HG03060 (cell line): ENCODE results near the gene TUT4.

ENCODE experiments used
- ATAC-seq: cut with Tn5 transposase; IDR thresholded peaks from one replicate; pipeline ENCODE4 v1.9.1; 2021; ENCODE audit warnings: low read depth, moderate number of reproducible peaks; ENCODE audit not compliant: unreplicated experiment

TUT4 gene

GRCh38 chr1:52572387-52572786 lies 19.5 kb upstream of the TUT4 start:
- no peak for ATAC-seq

- ATAC-seq, result no peak
Measured at GRCh38 chr1:52571783-52572182, 18.9 kb upstream of the TUT4 start.

- no peak for ATAC-seq
Measured at GRCh38 chr1:52569449-52570210, 16.7 kb upstream of the TUT4 start.

DNA sequence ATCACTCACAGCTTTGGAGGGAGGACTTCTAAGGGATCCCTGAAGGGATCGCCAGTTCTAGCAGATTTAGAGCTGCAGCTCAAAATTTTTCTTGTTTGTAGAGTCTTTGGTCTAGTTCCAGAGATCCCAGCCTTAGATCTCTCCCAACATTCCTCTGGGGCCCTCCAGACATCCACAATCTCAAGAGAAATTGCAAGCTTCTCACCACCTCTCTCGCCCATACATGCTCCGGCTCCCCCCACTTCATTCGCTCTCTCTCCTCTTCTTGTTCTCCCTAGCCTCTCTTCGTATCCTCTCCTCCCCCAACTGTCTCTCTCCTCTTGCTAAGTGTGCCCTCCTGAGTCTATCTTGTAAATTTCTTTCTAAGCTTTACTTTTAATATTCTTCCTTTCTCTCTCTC lies 15.1 kb upstream of the TUT4 start:
- ATAC-seq, result no peak

DNA sequence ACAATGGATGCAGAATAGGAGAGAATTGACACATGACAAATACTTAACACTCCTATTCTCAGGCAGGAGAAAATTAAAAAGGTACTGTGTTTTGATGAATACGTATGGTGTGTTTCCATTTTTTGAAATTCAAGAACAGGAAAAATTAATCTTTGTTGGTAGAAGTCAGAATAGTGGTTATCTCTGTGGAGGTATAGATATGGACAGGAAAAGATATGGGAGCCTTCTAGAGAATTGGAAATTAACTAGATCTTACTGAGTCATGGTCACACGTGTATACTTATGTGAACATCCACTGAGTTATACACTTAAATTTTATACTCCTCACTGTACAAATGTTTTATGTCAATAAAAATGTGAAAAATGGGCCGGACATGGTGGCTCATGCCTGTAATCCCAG lies 9.9 kb upstream of the TUT4 start:
- ATAC-seq, result no peak

DNA sequence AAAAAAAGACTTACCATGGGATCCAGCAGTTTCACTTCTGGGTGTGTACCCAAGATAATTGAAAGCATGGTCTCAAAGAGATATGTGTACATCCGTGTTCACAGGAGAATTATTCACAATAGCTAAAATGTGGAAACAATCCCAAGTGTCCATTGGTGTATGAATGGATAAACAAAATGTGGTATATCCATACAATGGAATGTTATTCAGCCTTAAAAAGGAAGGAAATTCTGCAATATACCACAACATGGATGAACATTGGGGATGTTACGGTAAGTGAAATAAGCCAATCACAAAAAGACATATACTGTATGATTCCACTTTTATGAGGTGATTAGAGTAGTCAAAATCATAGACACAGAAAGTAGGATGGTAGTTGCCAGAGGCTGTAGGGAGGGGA lies 7.0 kb upstream of the TUT4 start:
- no peak for ATAC-seq

DNA sequence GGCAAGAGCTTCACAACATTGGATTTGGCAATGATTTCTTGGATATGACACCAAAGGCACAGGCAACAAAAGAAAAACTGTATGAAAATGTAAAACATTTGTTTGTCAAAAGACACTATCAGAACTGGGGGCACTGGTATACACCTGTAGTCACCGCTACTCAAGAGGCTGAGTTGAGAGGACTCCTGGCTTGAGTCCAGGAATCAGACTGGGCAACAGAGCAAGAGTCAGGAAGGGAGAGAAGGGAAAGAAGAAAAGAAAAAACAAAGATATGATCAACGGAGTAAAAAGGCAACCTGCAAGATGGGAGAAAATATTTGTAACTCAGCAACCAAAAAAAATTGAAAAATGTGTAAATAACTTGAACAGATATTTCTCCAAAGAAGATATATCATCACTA lies 6.0 kb upstream of the TUT4 start:
- ATAC-seq, result no peak

GRCh38 chr1:52556641-52557360 lies 3.9 kb upstream of the TUT4 start:
- ATAC-seq, result no peak

- ATAC-seq, result no peak
Measured at GRCh38 chr1:52554756-52555155, 1.9 kb upstream of the TUT4 start.

DNA sequence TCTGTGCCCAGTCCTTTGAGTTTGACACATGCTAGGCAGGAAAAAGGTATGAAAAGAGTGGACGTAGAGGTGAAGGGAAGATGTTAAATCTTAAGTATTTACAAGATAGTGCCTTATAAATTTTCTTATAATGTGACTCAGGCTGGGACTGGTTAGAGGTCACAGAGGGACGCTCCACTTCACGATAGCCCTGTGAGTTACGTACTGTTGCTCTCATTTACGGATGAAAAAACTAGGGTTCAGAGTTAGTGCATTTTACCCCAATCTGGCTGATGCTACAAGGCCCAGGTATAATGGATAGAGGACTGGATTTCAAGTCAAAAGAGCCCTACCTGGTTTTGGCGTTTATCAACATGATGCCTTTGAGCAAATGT lies 1.4 kb upstream of the TUT4 start:
- ATAC-seq, result no peak

DNA sequence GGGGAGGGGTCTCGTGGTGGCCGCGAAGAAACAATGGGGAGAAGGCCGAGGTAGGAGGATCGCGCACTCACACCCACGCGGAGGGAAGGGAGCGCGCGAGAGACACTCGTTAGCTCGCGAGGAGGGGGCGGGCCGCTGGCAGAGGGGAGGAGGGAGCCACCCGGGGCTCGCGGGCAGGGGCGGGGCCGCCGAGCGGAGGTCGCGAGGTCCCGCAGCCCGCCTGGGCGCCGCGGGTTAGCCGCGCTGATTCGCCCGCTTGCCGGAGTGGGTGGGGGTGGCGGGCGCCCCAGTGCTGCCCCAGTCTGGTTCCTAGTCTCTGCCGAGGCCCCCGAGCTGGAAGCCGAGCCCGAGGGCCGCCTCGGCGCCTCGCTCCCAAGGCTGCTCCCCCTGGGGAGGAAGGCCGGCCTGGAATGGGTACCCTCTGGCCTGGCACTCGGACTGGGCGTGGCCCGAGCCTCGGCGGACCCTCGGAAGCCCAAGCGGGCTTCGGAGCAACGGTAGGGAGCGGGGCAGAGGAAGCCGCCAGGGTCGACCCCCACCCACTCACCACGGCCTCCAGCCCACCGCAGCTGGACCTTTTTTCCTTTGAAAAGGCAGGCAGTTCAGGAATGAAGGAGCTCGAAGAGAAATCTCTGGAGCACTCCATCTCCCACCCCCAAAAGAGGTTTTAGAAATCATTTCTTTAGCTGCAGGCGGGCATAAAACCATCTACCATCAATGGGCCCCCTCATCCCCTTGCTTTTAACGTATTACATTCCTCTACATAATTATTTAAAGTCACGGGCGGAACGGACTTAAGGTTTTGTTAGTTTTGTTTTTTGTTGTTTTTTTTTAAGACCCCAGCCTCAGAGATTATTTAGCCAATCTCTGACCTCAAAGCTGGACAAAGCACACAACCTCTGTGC lies 722 bp upstream of the TUT4 start:
- no peak for ATAC-seq

- ATAC-seq, result no peak
Measured at GRCh38 chr1:52552236-52552504, 722 bp downstream of the TUT4 start.

DNA sequence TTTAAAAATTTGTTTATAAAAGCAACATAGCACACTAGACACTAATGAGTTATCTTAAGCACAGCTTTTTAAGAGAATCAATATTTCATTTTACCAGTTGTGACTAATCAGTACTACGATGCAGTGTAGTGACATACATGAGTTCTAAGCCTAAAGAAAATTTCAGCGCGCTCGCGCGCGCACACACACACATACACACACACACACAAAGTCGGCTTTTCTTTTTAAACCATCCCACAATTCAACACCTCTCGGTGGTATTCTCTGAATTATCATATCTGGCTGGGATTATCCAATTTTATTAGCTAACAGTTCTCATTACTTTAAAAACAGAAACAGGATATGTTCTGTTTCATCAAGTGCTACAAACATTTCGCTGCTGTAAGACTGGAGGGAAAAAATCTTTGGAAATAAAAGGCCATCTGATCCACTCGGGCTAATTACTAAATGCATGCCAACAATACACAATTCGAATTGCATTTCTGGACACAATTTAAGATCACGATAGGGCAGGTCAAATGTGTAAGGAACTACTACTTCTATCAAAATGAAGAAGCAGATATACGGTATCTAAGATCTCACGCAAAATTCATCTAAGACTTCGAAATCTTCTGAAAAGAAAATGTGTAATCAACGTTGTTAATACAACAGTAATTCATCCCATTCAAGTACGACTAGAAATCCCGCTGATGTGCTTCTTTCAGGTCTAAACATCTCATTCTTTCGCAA lies 1.2 kb downstream of the TUT4 start:
- ATAC-seq, result no peak

DNA sequence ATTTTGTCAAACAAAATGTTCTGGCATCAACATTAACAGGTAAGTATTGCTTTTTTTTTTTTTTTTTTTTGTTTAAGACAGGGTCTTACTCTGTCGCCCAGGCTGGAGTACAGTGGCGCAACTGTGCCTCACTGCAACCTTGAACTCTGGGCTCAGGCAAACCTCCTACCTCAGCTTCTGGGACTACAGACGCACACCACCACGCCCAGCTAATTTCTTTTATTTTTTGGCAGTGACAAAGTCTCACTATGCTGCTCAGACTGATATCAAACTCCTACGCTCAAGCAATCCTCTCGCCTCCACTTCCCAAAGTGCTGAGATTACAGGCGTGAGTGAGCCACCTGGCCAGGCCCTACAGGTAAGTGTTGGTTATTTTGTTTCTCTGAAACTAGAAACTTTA lies 2.4 kb downstream of the TUT4 start:
- no peak for ATAC-seq

GRCh38 chr1:52549267-52549666 lies 3.6 kb downstream of the TUT4 start:
- no peak for ATAC-seq

- no peak for ATAC-seq
Measured at GRCh38 chr1:52546852-52547251, 6.0 kb downstream of the TUT4 start.

- ATAC-seq, result no peak
Measured at GRCh38 chr1:52544665-52545525, 8.0 kb downstream of the TUT4 start.

- ATAC-seq, result no peak
Measured at GRCh38 chr1:52542085-52542688, 10.7 kb downstream of the TUT4 start.

DNA sequence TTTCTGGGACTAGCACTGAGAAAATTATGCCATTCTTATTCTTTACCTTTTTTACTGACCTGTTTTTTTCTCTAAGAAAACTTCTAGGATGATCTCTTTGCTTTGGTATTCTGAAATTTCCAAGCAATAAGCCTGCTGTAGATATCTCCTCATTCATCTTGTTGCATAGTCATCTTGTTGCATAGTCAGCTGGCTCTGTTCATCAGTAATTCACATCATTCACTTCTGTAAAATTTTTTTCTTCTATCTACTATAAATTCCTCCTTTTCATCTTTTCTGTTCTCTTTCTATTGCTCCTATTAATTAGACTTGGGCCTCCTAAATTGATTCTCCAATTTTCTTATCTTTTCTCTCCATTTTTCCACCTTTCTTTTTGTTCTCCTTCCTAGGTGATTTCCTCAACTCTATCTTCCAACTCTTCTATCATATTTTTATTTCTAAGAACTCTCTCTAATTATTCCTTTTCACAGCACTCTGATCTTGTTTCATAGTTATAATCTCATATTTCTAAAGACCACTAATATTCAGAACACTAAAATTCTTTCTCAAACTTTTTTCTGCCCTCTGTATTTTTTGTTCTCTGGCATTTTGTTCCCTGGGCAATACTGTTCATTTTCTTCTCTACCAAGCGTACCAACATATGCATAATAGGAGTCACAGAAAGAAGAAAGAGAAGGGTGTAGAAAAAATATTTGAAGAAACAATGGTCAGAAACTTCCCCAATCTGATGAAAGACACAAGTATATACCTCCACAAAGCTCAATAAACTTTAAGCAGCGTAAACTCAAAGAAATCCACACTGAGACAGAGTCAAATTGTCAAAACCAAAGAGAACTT lies 17.7 kb downstream of the TUT4 start:
- no peak for ATAC-seq
